ENCODE data around the gene B9D2.

Gene B9D2

DNA sequence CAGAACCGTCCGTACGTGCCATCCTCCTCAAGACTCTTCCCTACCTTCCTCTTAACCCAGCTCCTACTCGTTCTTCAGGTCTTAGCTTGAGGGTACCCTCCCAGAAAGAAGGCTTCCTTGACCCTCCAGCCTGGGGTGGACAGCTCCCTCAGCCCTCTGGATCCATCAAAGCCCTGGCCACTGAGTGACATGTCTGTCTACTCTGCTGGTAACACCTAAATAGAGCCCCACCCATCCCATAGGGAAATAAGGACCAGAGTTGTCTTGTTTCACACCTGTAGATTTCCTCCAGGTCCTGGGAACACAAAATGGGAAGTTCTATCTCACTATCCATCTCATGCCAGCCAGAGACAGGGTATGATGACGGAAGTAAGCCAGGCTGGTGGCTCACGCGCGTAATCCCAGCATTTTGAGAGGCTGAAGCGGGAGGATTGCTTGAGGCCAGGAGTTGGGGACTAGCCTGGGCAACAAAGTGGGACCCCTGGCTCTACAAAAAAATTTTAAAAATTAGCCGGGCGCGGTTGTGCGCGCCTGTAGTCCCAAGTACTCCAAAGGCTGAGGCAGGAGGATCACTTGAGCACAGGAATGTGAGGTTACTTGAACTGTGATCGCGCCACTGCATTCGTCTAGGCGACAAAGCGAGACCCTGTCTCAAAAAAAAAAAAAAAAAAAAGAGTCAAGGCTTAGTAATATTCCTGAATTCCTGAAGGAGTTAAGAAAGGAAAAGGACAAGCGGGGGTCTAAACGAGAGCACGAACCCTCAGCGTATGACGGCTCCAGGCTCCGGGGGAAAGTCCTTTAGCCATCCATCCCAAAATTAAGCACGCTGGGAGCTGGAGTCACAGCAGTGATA, 54.5 kb downstream of the B9D2 start:
- H3K4me1 ChIP-seq (ENCODE audit: control extremely low read depth in 1 of 4, control insufficient read depth in 4 of 4, insufficient read depth in 4 of 4, low read length in 3 of 4): peaks cover 26 to 68% (median 59%) of the 10 kb centered on the region in 4 experiments

DNA sequence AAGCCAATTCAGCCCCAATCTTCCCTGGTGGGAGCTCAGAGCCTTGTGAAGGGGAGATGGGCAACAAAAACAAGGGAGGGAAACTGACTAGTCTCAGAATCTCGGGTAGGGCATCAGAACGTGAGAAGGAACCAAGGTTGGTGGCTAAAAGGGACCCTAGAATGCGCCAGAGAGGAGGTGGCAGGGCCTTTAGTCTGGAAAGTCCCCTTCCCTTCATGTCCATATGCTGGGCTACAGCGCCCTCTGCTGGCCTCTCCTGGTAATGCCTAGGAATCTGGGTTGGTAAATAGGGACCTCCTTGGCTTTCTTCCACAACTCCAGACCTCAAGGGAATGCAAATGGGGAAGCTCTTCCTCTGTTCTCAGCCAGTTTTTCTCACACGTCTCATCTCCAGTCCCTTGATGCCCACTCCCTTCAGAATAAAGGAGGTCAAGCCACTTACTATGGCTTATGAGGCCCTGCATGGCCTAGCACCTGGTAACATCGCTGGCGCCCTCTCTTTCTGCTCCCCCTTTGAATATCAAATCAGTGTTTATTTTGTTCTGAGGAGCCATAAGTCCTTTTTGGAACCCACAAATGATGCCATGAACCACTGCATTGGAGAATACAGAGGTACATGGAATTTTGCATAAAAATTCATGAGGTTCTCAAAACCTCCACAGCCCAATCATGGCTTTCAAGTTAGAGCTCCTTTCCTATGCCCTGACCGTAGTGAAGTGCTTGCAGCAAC, 55.3 kb downstream of the B9D2 start:
- Histone ChIP-seq H3K4me3 (ENCODE audit: control insufficient read depth in 1 of 7, extremely low read depth in 1 of 7, insufficient read depth in 4 of 7, low read depth in 2 of 7, low read length in 6 of 7) (peak overlapping the region in 5 of 7 experiments; percentile 26 to 99 (median 95)), H3K27ac (ENCODE audit: insufficient read depth in 1 of 2, low read depth in 1 of 2, low read length in 2 of 2, poor library complexity in 1 of 2, severe bottlenecking in 2 of 2) (peak overlapping the region; percentile 94 to 97), H3K9me3 (ENCODE audit: control extremely low read depth in 1 of 5, control insufficient read depth in 4 of 5, insufficient read depth in 2 of 5, low read depth in 1 of 5, low read length in 4 of 5) (no peaks in the 10 kb centered on the region), H3K4me1 (ENCODE audit: control extremely low read depth in 1 of 4, control insufficient read depth in 4 of 4, insufficient read depth in 4 of 4, low read length in 3 of 4) (peaks cover 26 to 75% (median 62%) of the 10 kb centered on the region in 4 experiments), H3K27me3 (replicated peaks in 2 of 5; ENCODE audit: control insufficient read depth in 4 of 5, insufficient read depth in 5 of 5, low read length in 4 of 5) (no peaks in the 10 kb centered on the region), H3K36me3 (ENCODE audit: control insufficient read depth in 4 of 4, insufficient read depth in 4 of 4, low read length in 3 of 4) (peaks cover 12 to 62% (median 36%) of the 10 kb centered on the region in 4 experiments)
- CTCF ChIA-PET: interaction anchor here (0.6 to 4.0 kb wide), 22 partner anchors 8 to 263 kb away, joined by 3 to 39 read pairs (median 5); partner anchors contain the start of gene HNRNPUL1
- 8% methylated on average over 6 of the region's 8 CpGs for WGBS (ENCODE audit: insufficient coverage)
- POLR2A ChIA-PET: interaction anchor here (0.6 to 4.5 kb wide), 8 partner anchors 11 to 130 kb away, joined by 3 to 42 read pairs (median 16); partner anchors contain the start of gene HNRNPUL1
- peak; percentile 89 to 95 (median 92) for DNase-seq

More for the DNA sequence above, 54.5 kb downstream of the B9D2 start:
- H3K4me3 ChIP-seq (ENCODE audit: control insufficient read depth in 1 of 7, extremely low read depth in 1 of 7, insufficient read depth in 4 of 7, low read depth in 2 of 7, low read length in 6 of 7): peak overlapping the region; percentile 72 to 99 (median 94)
- H3K27ac ChIP-seq (ENCODE audit: insufficient read depth in 1 of 2, low read depth in 1 of 2, low read length in 2 of 2, poor library complexity in 1 of 2, severe bottlenecking in 2 of 2): peak overlapping the region; percentile 94 to 97
- ChIA-PET POLR2A (interaction anchor here (0.6 to 4.5 kb wide), 9 partner anchors 11 to 129 kb away, joined by 3 to 42 read pairs (median 15); partner anchors contain the start of gene HNRNPUL1), CTCF (interaction anchor here (0.6 to 4.0 kb wide), 22 partner anchors 9 to 263 kb away, joined by 3 to 39 read pairs (median 5); partner anchors contain the start of gene HNRNPUL1)
- H3K27me3 ChIP-seq (replicated peaks in 2 of 5; ENCODE audit: control insufficient read depth in 4 of 5, insufficient read depth in 5 of 5, low read length in 4 of 5): no peaks in the 10 kb centered on the region
- H3K9me3 ChIP-seq (ENCODE audit: control extremely low read depth in 1 of 5, control insufficient read depth in 4 of 5, insufficient read depth in 2 of 5, low read depth in 1 of 5, low read length in 4 of 5): no peaks in the 10 kb centered on the region
- WGBS (ENCODE audit: insufficient coverage): 5% methylated on average over 24 of the region's 26 CpGs
- peaks cover 7 to 56% (median 33%) of the 10 kb centered on the region in 4 experiments for H3K36me3 ChIP-seq (ENCODE audit: control insufficient read depth in 4 of 4, insufficient read depth in 4 of 4, low read length in 3 of 4)
- no peak for DNase-seq

- H3K4me3 ChIP-seq (ENCODE audit: control insufficient read depth in 1 of 7, extremely low read depth in 1 of 7, insufficient read depth in 4 of 7, low read depth in 2 of 7, low read length in 6 of 7): peak overlapping the region in 5 of 7 experiments; percentile 9 to 64 (median 26)
- H3K36me3 ChIP-seq (ENCODE audit: control insufficient read depth in 4 of 4, insufficient read depth in 4 of 4, low read length in 3 of 4): peaks cover 11 to 61% (median 36%) of the 10 kb centered on the region in 4 experiments
- no peak for DNase-seq
- H3K4me1 ChIP-seq (ENCODE audit: control extremely low read depth in 1 of 4, control insufficient read depth in 4 of 4, insufficient read depth in 4 of 4, low read length in 3 of 4): peaks cover 26 to 81% (median 63%) of the 10 kb centered on the region in 4 experiments
- ChIA-PET CTCF (interaction anchor here (0.9 to 4.0 kb wide), 18 partner anchors 8 to 149 kb away, joined by 3 to 39 read pairs (median 9); partner anchors contain the start of gene HNRNPUL1), POLR2A (interaction anchor here (1.0 to 4.5 kb wide), 5 partner anchors 10 to 103 kb away, joined by 3 to 42 read pairs (median 15); partner anchors contain the start of gene HNRNPUL1)
- H3K9me3 ChIP-seq (ENCODE audit: control extremely low read depth in 1 of 5, control insufficient read depth in 4 of 5, insufficient read depth in 2 of 5, low read depth in 1 of 5, low read length in 4 of 5): no peaks in the 10 kb centered on the region
- peak overlapping the region; percentile 91 to 97 for H3K27ac ChIP-seq (ENCODE audit: insufficient read depth in 1 of 2, low read depth in 1 of 2, low read length in 2 of 2, poor library complexity in 1 of 2, severe bottlenecking in 2 of 2)
- H3K27me3 ChIP-seq (replicated peaks in 2 of 5; ENCODE audit: control insufficient read depth in 4 of 5, insufficient read depth in 5 of 5, low read length in 4 of 5): no peaks in the 10 kb centered on the region
- WGBS (ENCODE audit: insufficient coverage): 44% methylated on average over 4 of the region's 4 CpGs
Measured at GRCh38 chr19:41307954-41308449, 55.9 kb downstream of the B9D2 start.

GRCh38 chr19:41307090-41307875, 56.7 kb downstream of the B9D2 start:
- ChIA-PET CTCF (interaction anchor here (0.7 to 4.0 kb wide), 17 partner anchors 7 to 124 kb away, joined by 3 to 39 read pairs (median 8); partner anchors contain the start of gene HNRNPUL1), POLR2A (interaction anchor here (0.7 to 4.5 kb wide), 5 partner anchors 10 to 399 kb away, joined by 4 to 42 read pairs (median 15); partner anchors contain the start of gene HNRNPUL1)
- peak in 2 of 3 donors; percentile 84 to 88 for DNase-seq
- H3K4me1 ChIP-seq (ENCODE audit: control extremely low read depth in 1 of 4, control insufficient read depth in 4 of 4, insufficient read depth in 4 of 4, low read length in 3 of 4): peaks cover 26 to 88% (median 68%) of the 10 kb centered on the region in 4 experiments
- WGBS (ENCODE audit: insufficient coverage): 0% methylated on average over 2 of the region's 8 CpGs
- no peaks in the 10 kb centered on the region for H3K9me3 ChIP-seq (ENCODE audit: control extremely low read depth in 1 of 5, control insufficient read depth in 4 of 5, insufficient read depth in 2 of 5, low read depth in 1 of 5, low read length in 4 of 5)
- no peaks in the 10 kb centered on the region for H3K27me3 ChIP-seq (replicated peaks in 2 of 5; ENCODE audit: control insufficient read depth in 4 of 5, insufficient read depth in 5 of 5, low read length in 4 of 5)
- peaks cover 12 to 61% (median 36%) of the 10 kb centered on the region in 4 experiments for H3K36me3 ChIP-seq (ENCODE audit: control insufficient read depth in 4 of 4, insufficient read depth in 4 of 4, low read length in 3 of 4)
- peak overlapping the region in 6 of 7 experiments; percentile 9 to 64 (median 34) for H3K4me3 ChIP-seq (ENCODE audit: control insufficient read depth in 1 of 7, extremely low read depth in 1 of 7, insufficient read depth in 4 of 7, low read depth in 2 of 7, low read length in 6 of 7)
- H3K27ac ChIP-seq (ENCODE audit: insufficient read depth in 1 of 2, low read depth in 1 of 2, low read length in 2 of 2, poor library complexity in 1 of 2, severe bottlenecking in 2 of 2): peak overlapping the region; percentile 91 to 97

DNA sequence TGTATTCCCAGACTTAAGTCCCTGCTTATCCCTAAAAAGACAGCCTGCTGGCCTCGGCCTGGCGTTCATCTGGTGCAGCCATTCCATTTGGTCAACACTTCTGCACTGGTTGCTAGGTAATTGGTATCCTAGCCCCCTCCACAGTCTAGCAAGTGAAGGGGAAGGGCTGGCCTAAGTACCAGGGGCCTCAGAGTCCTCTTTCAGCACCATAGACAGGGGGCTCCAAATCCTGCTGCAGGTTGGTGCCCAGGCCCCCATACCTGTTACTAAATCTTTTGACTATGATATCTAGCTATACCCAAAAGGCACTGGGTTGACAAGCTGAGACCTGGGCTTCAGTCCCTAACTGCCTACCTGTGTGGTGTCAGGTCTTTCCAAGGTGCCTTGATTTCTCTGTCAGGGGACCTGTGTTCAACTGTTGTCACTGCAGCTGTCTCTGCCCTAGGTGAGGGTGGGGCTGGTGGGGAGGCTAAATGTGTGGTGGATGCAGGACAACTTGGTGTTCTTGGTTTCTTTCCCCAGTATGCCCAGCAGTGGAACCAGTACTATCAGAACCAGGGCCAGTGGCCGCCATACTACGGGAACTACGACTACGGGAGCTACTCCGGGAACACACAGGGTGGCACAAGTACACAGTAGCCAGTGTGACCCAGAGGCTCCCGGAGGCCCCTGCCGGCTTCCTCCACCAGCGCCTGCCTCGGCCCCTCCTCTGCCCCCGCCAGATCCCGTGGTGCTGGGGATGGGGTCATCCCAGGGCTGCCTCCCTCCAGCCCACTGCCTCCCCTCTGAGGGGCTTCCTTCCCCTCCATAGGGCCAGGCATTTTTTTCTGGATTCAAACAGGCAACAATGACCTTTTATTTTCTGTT, 57.8 kb downstream of the B9D2 start:
- Histone ChIP-seq H3K9me3 (ENCODE audit: control extremely low read depth in 1 of 5, control insufficient read depth in 4 of 5, insufficient read depth in 2 of 5, low read depth in 1 of 5, low read length in 4 of 5) (no peaks in the 10 kb centered on the region), H3K27ac (ENCODE audit: insufficient read depth in 1 of 2, low read depth in 1 of 2, low read length in 2 of 2, poor library complexity in 1 of 2, severe bottlenecking in 2 of 2) (peak overlapping the region; percentile 91 to 97), H3K36me3 (ENCODE audit: control insufficient read depth in 4 of 4, insufficient read depth in 4 of 4, low read length in 3 of 4) (peaks cover 11 to 69% (median 44%) of the 10 kb centered on the region in 4 experiments), H3K4me3 (ENCODE audit: control insufficient read depth in 1 of 7, extremely low read depth in 1 of 7, insufficient read depth in 4 of 7, low read depth in 2 of 7, low read length in 6 of 7) (peak overlapping the region in 2 of 7 experiments; percentile 32 to 64), H3K27me3 (replicated peaks in 2 of 5; ENCODE audit: control insufficient read depth in 4 of 5, insufficient read depth in 5 of 5, low read length in 4 of 5) (no peaks in the 10 kb centered on the region), H3K4me1 (ENCODE audit: control extremely low read depth in 1 of 4, control insufficient read depth in 4 of 4, insufficient read depth in 4 of 4, low read length in 3 of 4) (peaks cover 29 to 91% (median 69%) of the 10 kb centered on the region in 4 experiments)
- ChIA-PET POLR2A (interaction anchor here (0.6 to 4.5 kb wide), 4 partner anchors 8 to 398 kb away, joined by 3 to 42 read pairs (median 10); partner anchors contain the start of gene HNRNPUL1), CTCF (interaction anchor here (0.7 to 4.0 kb wide), 9 partner anchors 12 to 102 kb away, joined by 3 to 35 read pairs (median 4); no protein-coding TSS in a partner anchor)
- no peak for DNase-seq
- 57% methylated on average over 13 of the region's 13 CpGs for WGBS (ENCODE audit: insufficient coverage)

Data from common myeloid progenitor, CD34-positive (primary cell).